Measurements from ENCODE around the gene MAFG. TPM values are rescaled to one million over a fixed set of nuclear protein-coding genes. Genes with fewer than 3 reads are reported as not detected.

MAFG gene
- total RNA-seq: 26.2 TPM
- long read RNA-seq, full-length matches to known transcripts: 10 of 15 reads
- long read RNA-seq, partial matches to known transcripts: 0 of 15 reads
- long read RNA-seq, other reads (novel, unspliced or antisense): 5 of 15 reads

GRCh38 chr17:81927653-81928543, at the start of gene MAFG:
TSS of gene MAFG (minus strand) at chr17:81927735. CDS start at chr17:81923185, 4,550 bp downstream.
- intact Hi-C loops (cut with DNase I): no loop called here
- ATAC-seq (peak; percentile 63), DNase-seq (ENCODE audit: missing footprints) (peak; percentile 97)

- intact Hi-C loops (cut with DNase I): loop anchor here (5.0 kb wide), 1 partner anchor 36 kb away; no protein-coding TSS in a partner anchor
- peak; percentile 14 for ATAC-seq
- peak; percentile 71 for DNase-seq (ENCODE audit: missing footprints)
Observed at GRCh38 chr17:81976332-81977210, 49.0 kb upstream of the MAFG start.

- DNase-seq (ENCODE audit: missing footprints): no peak
- ATAC-seq: no peak
- intact Hi-C loops (cut with DNase I): no loop called here
Observed at GRCh38 chr17:81973432-81973831, 45.9 kb upstream of the MAFG start.

GRCh38 chr17:81968850-81969812, 41.6 kb upstream of the MAFG start:
- no peak for ATAC-seq
- intact Hi-C loops (cut with DNase I): no loop called here

GRCh38 chr17:81968396-81968745, 40.8 kb upstream of the MAFG start:
- DNase-seq (ENCODE audit: missing footprints) (no peak), ATAC-seq (no peak)
- intact Hi-C loops (cut with DNase I): no loop called here

More at GRCh38 chr17:81968850-81969812, 41.6 kb upstream of the MAFG start:
- DNase-seq (ENCODE audit: missing footprints): no peak

- intact Hi-C loops (cut with DNase I): no loop called here
Observed at GRCh38 chr17:81967533-81968395, 40.2 kb upstream of the MAFG start.

GRCh38 chr17:81967244-81967532, 39.7 kb upstream of the MAFG start:
- peak; percentile 3 for ATAC-seq
- intact Hi-C loops (cut with DNase I): no loop called here
- DNase-seq (ENCODE audit: missing footprints): no peak

More at GRCh38 chr17:81967533-81968395, 40.2 kb upstream of the MAFG start:
- ATAC-seq (peak; percentile 85), DNase-seq (ENCODE audit: missing footprints) (peak; percentile 88)

- peak; percentile 84 for ATAC-seq
- intact Hi-C loops (cut with DNase I): no loop called here
Observed at GRCh38 chr17:81966343-81967243, 39.1 kb upstream of the MAFG start.

GRCh38 chr17:81964081-81964849, 36.7 kb upstream of the MAFG start:
- DNase-seq (ENCODE audit: missing footprints): no peak
- no peak for ATAC-seq
- intact Hi-C loops (cut with DNase I): no loop called here

More at GRCh38 chr17:81966343-81967243, 39.1 kb upstream of the MAFG start:
- DNase-seq (ENCODE audit: missing footprints): peak; percentile 84

GRCh38 chr17:81962499-81963441, 35.2 kb upstream of the MAFG start:
- DNase-seq (ENCODE audit: missing footprints): no peak
- intact Hi-C loops (cut with DNase I): no loop called here
- no peak for ATAC-seq

- ATAC-seq (no peak), DNase-seq (ENCODE audit: missing footprints) (no peak)
- intact Hi-C loops (cut with DNase I): no loop called here
Observed at GRCh38 chr17:81961521-81962498, 34.3 kb upstream of the MAFG start.

- intact Hi-C loops (cut with DNase I): no loop called here
- ATAC-seq: no peak
- DNase-seq (ENCODE audit: missing footprints): no peak
Observed at GRCh38 chr17:81961087-81961511, 33.6 kb upstream of the MAFG start, which contains the start of gene NOTUM. TSS of gene NOTUM (minus strand) at chr17:81961187. CDS start at chr17:81960909, 278 bp downstream.

GRCh38 chr17:81960130-81960958, 32.8 kb upstream of the MAFG start:
- intact Hi-C loops (cut with DNase I): no loop called here
- ATAC-seq (no peak), DNase-seq (ENCODE audit: missing footprints) (no peak)

Data from Right ventricle myocardium inferior (tissue), 1 donor.